ENCODE results near the gene ATOH8. TPM values are rescaled to one million over a fixed set of nuclear protein-coding genes. Genes with fewer than 3 reads are reported as not detected.

Gene ATOH8
- total RNA-seq, 4 donors from 2014 or later, result 39.8 to 137 (median 61.9) TPM

DNA sequence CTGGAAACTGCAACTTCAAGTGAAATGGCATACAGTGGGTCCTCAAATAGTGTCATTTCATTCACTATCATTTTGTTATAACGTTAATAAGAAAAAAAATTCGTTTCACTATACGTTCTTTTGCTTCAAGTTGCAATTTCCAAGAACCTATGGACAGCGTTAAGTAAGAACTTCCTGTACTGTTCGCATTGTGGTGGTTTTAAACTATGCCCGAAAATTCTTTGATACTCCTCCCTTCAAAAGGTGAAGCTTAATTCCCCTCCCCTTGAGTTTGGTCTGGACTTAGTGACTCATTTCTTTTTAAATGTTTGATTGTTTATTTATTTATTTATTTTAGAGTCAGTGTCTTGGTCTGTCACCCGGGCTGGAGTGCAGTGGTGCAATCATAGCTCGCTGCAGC, 39.0 kb upstream of the ATOH8 start:
- no peak for TF ChIP-seq CTCF (IDR thresholded peaks at IDR 0.05; ENCODE audit: low read depth)

GRCh38 chr2:85716346-85716914, 37.4 kb upstream of the ATOH8 start:
- no peak for TF ChIP-seq CTCF (IDR thresholded peaks at IDR 0.05; ENCODE audit: low read depth)

GRCh38 chr2:85717308-85718008, 36.3 kb upstream of the ATOH8 start:
- no peak for TF ChIP-seq CTCF (IDR thresholded peaks at IDR 0.05; ENCODE audit: low read depth)

GRCh38 chr2:85718009-85718391, 35.8 kb upstream of the ATOH8 start:
- TF ChIP-seq CTCF (IDR thresholded peaks at IDR 0.05; ENCODE audit: low read depth), result no peak

GRCh38 chr2:85718885-85719492, 34.8 kb upstream of the ATOH8 start:
- no peak for TF ChIP-seq CTCF (IDR thresholded peaks at IDR 0.05; ENCODE audit: low read depth)

DNA sequence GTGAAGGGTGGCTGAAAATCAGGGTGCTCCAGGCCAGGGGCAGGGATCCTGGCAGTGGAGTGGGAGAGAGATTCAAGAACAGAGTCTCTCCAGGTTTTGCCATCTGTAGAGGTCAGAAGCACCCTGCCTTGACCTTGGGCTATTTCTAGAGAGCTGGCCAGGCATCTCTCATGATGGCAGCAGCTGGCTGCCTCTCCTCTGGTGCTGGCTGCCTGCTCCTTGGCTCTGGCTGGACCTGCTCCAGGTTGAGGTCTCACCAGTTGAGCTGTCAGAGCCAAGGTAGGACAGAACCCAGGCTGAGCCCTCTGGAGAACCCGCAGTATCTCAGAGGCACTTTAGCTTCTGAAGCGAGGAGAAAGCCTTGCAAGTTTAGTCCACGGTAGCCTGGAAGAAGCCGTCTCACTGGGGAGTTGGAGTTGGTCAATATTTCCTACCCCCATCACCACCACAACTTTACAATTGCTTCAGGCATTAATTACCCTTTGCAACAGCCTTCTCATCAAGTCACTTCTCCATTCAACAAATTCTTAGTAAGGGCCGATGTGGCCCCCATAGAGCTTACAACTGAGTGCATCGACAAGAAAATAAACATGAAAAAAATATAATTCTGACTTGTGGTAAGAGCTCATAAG, 34.1 kb upstream of the ATOH8 start:
- TF ChIP-seq CTCF (IDR thresholded peaks at IDR 0.05; ENCODE audit: low read depth), result no peak

GRCh38 chr2:85720533-85720932, 33.3 kb upstream of the ATOH8 start:
- TF ChIP-seq CTCF (IDR thresholded peaks at IDR 0.05; ENCODE audit: low read depth), result no peak

Data from subcutaneous adipose tissue (tissue), 4 donors.